Measurements from ENCODE around the gene DOCK4.

Gene DOCK4

GRCh38 chr7:111852081-111852480, 354.1 kb downstream of the DOCK4 start:
- Histone ChIP-seq H3K27me3 (ENCODE audit: insufficient read depth, low read depth, severe bottlenecking) (no peaks in the 10 kb centered on the region), H3K36me3 (no peaks in the 10 kb centered on the region), H3K27ac (no peak overlapping the region), H3K9me3 (ENCODE audit: severe bottlenecking) (no peaks in the 10 kb centered on the region), H3K4me3 (ENCODE audit: low read depth, low read length) (no peak overlapping the region)
- TF ChIP-seq, protein P1, sequence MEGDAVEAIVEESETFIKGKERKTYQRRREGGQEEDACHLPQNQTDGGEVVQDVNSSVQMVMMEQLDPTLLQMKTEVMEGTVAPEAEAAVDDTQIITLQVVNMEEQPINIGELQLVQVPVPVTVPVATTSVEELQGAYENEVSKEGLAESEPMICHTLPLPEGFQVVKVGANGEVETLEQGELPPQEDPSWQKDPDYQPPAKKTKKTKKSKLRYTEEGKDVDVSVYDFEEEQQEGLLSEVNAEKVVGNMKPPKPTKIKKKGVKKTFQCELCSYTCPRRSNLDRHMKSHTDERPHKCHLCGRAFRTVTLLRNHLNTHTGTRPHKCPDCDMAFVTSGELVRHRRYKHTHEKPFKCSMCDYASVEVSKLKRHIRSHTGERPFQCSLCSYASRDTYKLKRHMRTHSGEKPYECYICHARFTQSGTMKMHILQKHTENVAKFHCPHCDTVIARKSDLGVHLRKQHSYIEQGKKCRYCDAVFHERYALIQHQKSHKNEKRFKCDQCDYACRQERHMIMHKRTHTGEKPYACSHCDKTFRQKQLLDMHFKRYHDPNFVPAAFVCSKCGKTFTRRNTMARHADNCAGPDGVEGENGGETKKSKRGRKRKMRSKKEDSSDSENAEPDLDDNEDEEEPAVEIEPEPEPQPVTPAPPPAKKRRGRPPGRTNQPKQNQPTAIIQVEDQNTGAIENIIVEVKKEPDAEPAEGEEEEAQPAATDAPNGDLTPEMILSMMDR (IDR thresholded peaks at IDR 0.05; ENCODE audit: low read depth, low read length), result no peak
- DNase-seq, result no peak

- DNase-seq, result no peak
- Histone ChIP-seq H3K27me3 (ENCODE audit: insufficient read depth, low read depth, severe bottlenecking) (no peaks in the 10 kb centered on the region), H3K9me3 (ENCODE audit: severe bottlenecking) (no peaks in the 10 kb centered on the region), H3K36me3 (no peaks in the 10 kb centered on the region), H3K27ac (no peak overlapping the region), H3K4me3 (ENCODE audit: low read depth, low read length) (no peak overlapping the region)
- TF ChIP-seq, protein P1 (IDR thresholded peaks at IDR 0.05; ENCODE audit: low read depth, low read length), result no peak
Measured at GRCh38 chr7:111846898-111847297, 359.3 kb downstream of the DOCK4 start.

DNA sequence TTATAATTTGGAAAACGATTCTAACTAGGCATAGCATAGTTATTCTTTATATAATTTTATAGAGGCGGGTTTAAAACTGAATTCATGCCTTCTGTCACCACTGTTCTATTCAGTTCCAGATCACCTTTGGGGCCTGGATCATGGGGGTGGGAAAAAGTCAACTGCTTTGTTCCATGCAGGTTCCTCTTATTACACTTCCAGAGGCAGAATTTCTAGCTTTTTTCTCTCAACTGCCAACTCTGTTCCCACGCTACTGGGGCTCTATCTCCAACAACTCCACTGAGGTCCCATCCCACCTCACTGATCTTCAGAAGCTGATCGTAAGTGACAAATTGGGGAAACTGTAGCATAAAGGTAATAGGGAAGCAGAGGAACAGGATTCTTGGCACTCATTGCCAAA, 360.3 kb downstream of the DOCK4 start:
- H3K27ac ChIP-seq, result no peak overlapping the region
- H3K9me3 ChIP-seq (ENCODE audit: severe bottlenecking), result no peaks in the 10 kb centered on the region
- TF ChIP-seq, protein P1 (IDR thresholded peaks at IDR 0.05; ENCODE audit: low read depth, low read length), result no peak
- no peak for DNase-seq
- H3K4me3 ChIP-seq (ENCODE audit: low read depth, low read length), result no peak overlapping the region
- H3K36me3 ChIP-seq, result no peaks in the 10 kb centered on the region
- no peaks in the 10 kb centered on the region for H3K27me3 ChIP-seq (ENCODE audit: insufficient read depth, low read depth, severe bottlenecking)

GRCh38 chr7:111844904-111845671, 361.1 kb downstream of the DOCK4 start:
- H3K36me3 ChIP-seq, result no peaks in the 10 kb centered on the region
- TF ChIP-seq, protein P1 (IDR thresholded peaks at IDR 0.05; ENCODE audit: low read depth, low read length), result no peak
- H3K9me3 ChIP-seq (ENCODE audit: severe bottlenecking), result no peaks in the 10 kb centered on the region
- no peaks in the 10 kb centered on the region for H3K27me3 ChIP-seq (ENCODE audit: insufficient read depth, low read depth, severe bottlenecking)
- H3K4me3 ChIP-seq (ENCODE audit: low read depth, low read length), result no peak overlapping the region
- no peak overlapping the region for H3K27ac ChIP-seq
- no peak for DNase-seq

- Histone ChIP-seq H3K9me3 (ENCODE audit: severe bottlenecking) (no peaks in the 10 kb centered on the region), H3K27me3 (ENCODE audit: insufficient read depth, low read depth, severe bottlenecking) (no peaks in the 10 kb centered on the region), H3K4me3 (ENCODE audit: low read depth, low read length) (no peak overlapping the region), H3K27ac (no peak overlapping the region), H3K36me3 (no peaks in the 10 kb centered on the region)
- TF ChIP-seq, protein P1 (IDR thresholded peaks at IDR 0.05; ENCODE audit: low read depth, low read length), result no peak
- DNase-seq, result no peak
Measured at GRCh38 chr7:111842491-111842890, 363.7 kb downstream of the DOCK4 start.

All from WERI-Rb-1 (cell line).